Activated CD8-positive, alpha-beta T cell treated with anti-CD3 and anti-CD28 coated beads for 36 hours (primary cell): Measurements from ENCODE around the gene ADAMTS17. TPM values are rescaled to one million over a fixed set of nuclear protein-coding genes. Genes with fewer than 3 reads are reported as not detected.

Experiments
- ATAC-seq: fragments of 200-7000 bp; cut with Tn5 transposase; one replicate; pipeline ENCODE4 v1.10.0; 2021; ENCODE audit warnings: mild to moderate bottlenecking, moderate library complexity
- CTCF ChIA-PET: fragments of 350-600 bp; sonication (Branson Sonifier 250); formaldehyde crosslinking; loops from one replicate; lab custom pipeline; 2021; ENCODE audit warnings: antibody characterized with exemption; lab: Charles Lee
- POLR2A ChIA-PET: fragments of 350-600 bp; sonication (Branson Sonifier 250); formaldehyde crosslinking; loops from one replicate; lab custom pipeline; 2021; ENCODE audit warnings: antibody characterized with exemption; lab: Charles Lee
- DNase-seq: peaks from one replicate; pipeline ENCODE4 v3.0.0-alpha.2; 2020
- H3K27ac Mint-ChIP-seq: one replicate; pipeline ENCODE4 v1.8.0; 2021; ENCODE audit warnings: mild to moderate bottlenecking, mixed read lengths
- H3K27me3 Mint-ChIP-seq: one replicate; pipeline ENCODE4 v1.8.0; 2021; ENCODE audit warnings: mixed read lengths
- H3K36me3 Mint-ChIP-seq: one replicate; pipeline ENCODE4 v1.8.0; 2021; ENCODE audit warnings: low read depth, mixed read lengths
- H3K4me1 Mint-ChIP-seq: one replicate; pipeline ENCODE4 v1.8.0; 2021; ENCODE audit warnings: low read depth, mixed read lengths
- H3K4me3 Mint-ChIP-seq: one replicate; pipeline ENCODE4 v1.8.0; 2021; ENCODE audit warnings: mild to moderate bottlenecking, moderate library complexity, mixed read lengths
- H3K9me3 Mint-ChIP-seq: one replicate; pipeline ENCODE4 v1.8.0; 2021; ENCODE audit warnings: mixed read lengths
- intact Hi-C: fragments of 100-400 bp; cut with micrococcal nuclease; formaldehyde crosslinking; loops from one replicate; pipeline ENCODE4 v1.10.0; 2022
- total RNA-seq, 2 experiments: library from RNA; stranded (reverse); gene quantifications; one replicate each; pipeline ENCODE4 v1.2.3, GENCODE V29; 2021
- TF ChIP-seq, protein P1 (sequence below): fragments of 200-600 bp; IDR thresholded peaks from one replicate; pipeline ENCODE4 v1.8.0; 2022; ENCODE audit warnings: antibody characterized with exemption, mild to moderate bottlenecking

ADAMTS17 gene
- total RNA-seq, 2 experiments from 2014 or later = 0.60 to 1.5 TPM

DNA sequence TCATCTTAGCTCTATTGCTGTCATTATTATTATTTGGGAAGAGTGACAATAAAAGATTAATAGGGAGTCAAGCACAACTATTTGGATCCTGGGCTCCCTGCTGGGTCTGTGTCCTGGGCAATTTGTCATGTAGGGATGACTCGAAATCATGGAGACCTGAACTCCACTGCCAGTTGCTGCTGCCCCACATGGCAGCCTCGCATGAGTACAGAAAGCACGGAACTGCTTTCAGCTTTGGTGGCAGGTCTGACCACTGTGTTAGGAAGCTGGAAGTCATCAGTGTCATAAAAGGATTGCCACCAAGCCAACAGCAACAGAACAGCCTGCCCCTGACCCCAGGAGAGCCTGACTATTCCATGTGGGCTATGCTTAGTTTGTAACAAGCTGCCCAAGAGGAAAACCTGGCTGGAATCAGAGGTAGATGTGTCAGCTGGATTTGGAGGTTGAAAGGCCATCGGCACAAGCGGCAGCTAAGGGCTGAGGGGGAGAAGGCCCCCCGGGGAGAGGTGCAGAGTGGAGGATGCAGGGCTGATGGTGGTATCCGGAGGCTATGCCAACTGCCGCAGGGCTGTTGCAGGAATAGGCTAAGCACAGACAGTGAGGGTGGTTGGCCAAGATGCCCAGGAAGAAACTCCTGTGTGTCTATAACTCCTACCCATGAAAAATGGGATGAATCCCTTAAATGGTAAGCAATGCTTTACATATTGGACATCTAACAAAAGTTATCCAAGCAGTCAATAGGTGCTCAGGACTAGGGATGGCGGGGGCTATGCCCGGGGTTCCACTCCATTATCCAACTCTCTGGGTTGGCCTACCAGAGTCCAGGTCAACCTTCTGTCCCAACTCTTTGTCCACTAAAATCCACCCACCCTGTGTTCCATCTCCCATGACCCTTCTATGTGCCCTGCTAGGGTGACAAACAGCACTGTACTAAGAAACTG, 291.6 kb downstream of the ADAMTS17 start:
- no peak overlapping the region for H3K4me3 Mint-ChIP-seq
- intact Hi-C loops = no loop called here
- ChIA-PET CTCF (no interaction called here), POLR2A (no interaction called here)
- peaks cover 12% of the 10 kb centered on the region for H3K9me3 Mint-ChIP-seq
- no peaks in the 10 kb centered on the region for H3K27me3 Mint-ChIP-seq
- no peaks in the 10 kb centered on the region for H3K4me1 Mint-ChIP-seq
- H3K36me3 Mint-ChIP-seq = peaks cover 10% of the 10 kb centered on the region
- no peak for DNase-seq
- H3K27ac Mint-ChIP-seq = no peak overlapping the region
- no peak for ATAC-seq
- TF ChIP-seq, protein P1, sequence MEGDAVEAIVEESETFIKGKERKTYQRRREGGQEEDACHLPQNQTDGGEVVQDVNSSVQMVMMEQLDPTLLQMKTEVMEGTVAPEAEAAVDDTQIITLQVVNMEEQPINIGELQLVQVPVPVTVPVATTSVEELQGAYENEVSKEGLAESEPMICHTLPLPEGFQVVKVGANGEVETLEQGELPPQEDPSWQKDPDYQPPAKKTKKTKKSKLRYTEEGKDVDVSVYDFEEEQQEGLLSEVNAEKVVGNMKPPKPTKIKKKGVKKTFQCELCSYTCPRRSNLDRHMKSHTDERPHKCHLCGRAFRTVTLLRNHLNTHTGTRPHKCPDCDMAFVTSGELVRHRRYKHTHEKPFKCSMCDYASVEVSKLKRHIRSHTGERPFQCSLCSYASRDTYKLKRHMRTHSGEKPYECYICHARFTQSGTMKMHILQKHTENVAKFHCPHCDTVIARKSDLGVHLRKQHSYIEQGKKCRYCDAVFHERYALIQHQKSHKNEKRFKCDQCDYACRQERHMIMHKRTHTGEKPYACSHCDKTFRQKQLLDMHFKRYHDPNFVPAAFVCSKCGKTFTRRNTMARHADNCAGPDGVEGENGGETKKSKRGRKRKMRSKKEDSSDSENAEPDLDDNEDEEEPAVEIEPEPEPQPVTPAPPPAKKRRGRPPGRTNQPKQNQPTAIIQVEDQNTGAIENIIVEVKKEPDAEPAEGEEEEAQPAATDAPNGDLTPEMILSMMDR = no peak

GRCh38 chr15:100049483-100049882, 292.3 kb downstream of the ADAMTS17 start:
- TF ChIP-seq, protein P1 = no peak
- Mint-ChIP-seq H3K9me3 (peaks cover 12% of the 10 kb centered on the region), H3K4me3 (no peak overlapping the region), H3K36me3 (peaks cover 10% of the 10 kb centered on the region), H3K4me1 (no peaks in the 10 kb centered on the region), H3K27ac (no peak overlapping the region), H3K27me3 (no peaks in the 10 kb centered on the region)
- ATAC-seq = no peak
- DNase-seq = no peak
- intact Hi-C loops = no loop called here
- CTCF ChIA-PET = no interaction called here
- POLR2A ChIA-PET = no interaction called here

- intact Hi-C loops = no loop called here
- Mint-ChIP-seq H3K27ac (no peak overlapping the region), H3K36me3 (peaks cover 10% of the 10 kb centered on the region), H3K4me3 (no peak overlapping the region), H3K27me3 (no peaks in the 10 kb centered on the region), H3K4me1 (no peaks in the 10 kb centered on the region), H3K9me3 (peaks cover 12% of the 10 kb centered on the region)
- POLR2A ChIA-PET = no interaction called here
- DNase-seq (no peak), ATAC-seq (no peak)
- CTCF ChIA-PET = no interaction called here
- TF ChIP-seq, protein P1 = no peak
Measured at GRCh38 chr15:100048736-100049135, 293.0 kb downstream of the ADAMTS17 start.

DNA sequence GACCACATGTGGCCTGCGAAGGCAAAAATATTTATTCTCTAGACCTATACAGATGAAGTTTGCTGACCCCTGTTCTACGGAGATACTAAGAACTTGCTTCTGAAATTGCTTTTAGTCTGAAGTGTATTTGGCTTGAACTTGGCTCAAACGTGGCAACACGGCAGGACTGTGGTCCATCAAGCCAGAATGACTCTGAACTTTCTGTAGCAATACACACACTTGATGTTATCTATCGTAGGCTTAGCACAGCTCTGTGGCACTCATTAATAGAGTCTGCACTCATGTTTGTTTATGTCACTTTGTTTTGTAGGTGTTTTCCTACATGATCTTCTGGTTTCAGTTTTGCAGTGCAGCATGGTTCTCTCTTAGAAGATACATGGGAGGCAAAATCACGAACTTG, 298.1 kb downstream of the ADAMTS17 start:
- H3K27ac Mint-ChIP-seq = no peak overlapping the region
- no peak for DNase-seq
- no peaks in the 10 kb centered on the region for H3K4me1 Mint-ChIP-seq
- no peak for ATAC-seq
- H3K4me3 Mint-ChIP-seq = no peak overlapping the region
- intact Hi-C loops = no loop called here
- H3K36me3 Mint-ChIP-seq = peaks cover 10% of the 10 kb centered on the region
- TF ChIP-seq, protein P1 = no peak
- POLR2A ChIA-PET = no interaction called here
- CTCF ChIA-PET = no interaction called here
- H3K27me3 Mint-ChIP-seq = no peaks in the 10 kb centered on the region
- peaks cover 12% of the 10 kb centered on the region for H3K9me3 Mint-ChIP-seq

DNA sequence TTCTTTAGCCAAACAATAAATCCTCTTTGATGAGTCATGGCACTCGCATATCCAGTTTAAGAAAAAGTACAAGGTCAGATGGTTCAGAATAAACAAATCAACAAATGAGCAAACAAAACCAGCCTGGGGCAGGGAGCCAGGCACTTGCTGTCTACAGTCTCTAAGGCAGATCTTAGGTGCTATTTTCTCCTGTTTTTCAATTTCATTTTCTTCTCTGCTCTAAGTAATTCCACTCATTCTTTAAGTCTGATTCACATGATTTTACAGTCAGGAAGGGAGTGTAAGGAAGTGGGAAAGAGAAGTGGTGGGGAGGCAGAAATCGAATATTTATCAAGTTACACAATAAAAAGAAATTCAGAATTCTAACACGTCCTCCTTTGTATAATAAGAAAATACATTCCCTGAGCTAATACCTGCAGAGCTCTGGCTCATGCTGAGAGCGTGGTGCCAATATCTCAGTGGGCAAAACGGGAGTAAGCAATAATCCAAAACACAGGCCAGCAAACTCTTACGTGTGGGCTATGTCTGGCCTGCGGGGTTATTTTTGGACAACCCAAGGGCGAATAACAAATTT, 298.6 kb downstream of the ADAMTS17 start:
- TF ChIP-seq, protein P1 = no peak
- no peaks in the 10 kb centered on the region for H3K4me1 Mint-ChIP-seq
- no peak overlapping the region for H3K4me3 Mint-ChIP-seq
- POLR2A ChIA-PET = no interaction called here
- intact Hi-C loops = no loop called here
- DNase-seq (no peak), ATAC-seq (no peak)
- CTCF ChIA-PET = no interaction called here
- H3K27ac Mint-ChIP-seq = no peak overlapping the region
- H3K27me3 Mint-ChIP-seq = no peaks in the 10 kb centered on the region
- H3K9me3 Mint-ChIP-seq = peaks cover 11% of the 10 kb centered on the region
- peaks cover 10% of the 10 kb centered on the region for H3K36me3 Mint-ChIP-seq
